Stimulated activated CD8-positive, alpha-beta memory T cell treated with anti-CD3 and anti-CD28 coated beads, Interleukin-4, amount 100 ng/mL, for 1 hour (primary cell): ENCODE measurements around the gene NPAS3.
A peak's percentile ranks its signal among the peaks of the same experiment; 100 is the strongest.

Experiments
- DNase-seq, 2 donors: peaks; one replicate each; pipeline ENCODE4 v3.0.0-alpha.2; 2020; ENCODE audit warnings: low read depth in 2 of 2, low spot score in 1 of 2

The NPAS3 gene

GRCh38 chr14:33809396-33809981 lies 870.8 kb downstream of the NPAS3 start:
- no peak for DNase-seq

GRCh38 chr14:33810308-33810707 lies 871.6 kb downstream of the NPAS3 start:
- DNase-seq, result no peak

- DNase-seq, result no peak
Measured at GRCh38 chr14:33811721-33812120, 873.0 kb downstream of the NPAS3 start.

- no peak for DNase-seq
Measured at GRCh38 chr14:33812181-33812580, 873.5 kb downstream of the NPAS3 start.

GRCh38 chr14:33812601-33813000 lies 873.9 kb downstream of the NPAS3 start:
- no peak for DNase-seq

- DNase-seq, result no peak
Measured at GRCh38 chr14:33814010-33814409, 875.3 kb downstream of the NPAS3 start.

- no peak for DNase-seq
Measured at GRCh38 chr14:33833706-33834465, 895.2 kb downstream of the NPAS3 start.

GRCh38 chr14:33834466-33835260 lies 896.0 kb downstream of the NPAS3 start:
- no peak for DNase-seq

GRCh38 chr14:33835261-33835655 lies 896.6 kb downstream of the NPAS3 start:
- no peak for DNase-seq

- no peak for DNase-seq
Measured at GRCh38 chr14:33835677-33836076, 897.0 kb downstream of the NPAS3 start.

GRCh38 chr14:33836203-33836899 lies 897.7 kb downstream of the NPAS3 start:
- DNase-seq, result no peak

GRCh38 chr14:33836900-33837577 lies 898.4 kb downstream of the NPAS3 start:
- DNase-seq, result no peak

- DNase-seq, result no peak
Measured at GRCh38 chr14:33837943-33838683, 899.4 kb downstream of the NPAS3 start.

- DNase-seq, result peak; percentile 19
Measured at GRCh38 chr14:33839193-33840076, 900.8 kb downstream of the NPAS3 start.

GRCh38 chr14:33840797-33841196 lies 902.1 kb downstream of the NPAS3 start:
- no peak for DNase-seq

GRCh38 chr14:33842299-33842698 lies 903.6 kb downstream of the NPAS3 start:
- no peak for DNase-seq

GRCh38 chr14:33844118-33844517 lies 905.4 kb downstream of the NPAS3 start:
- no peak for DNase-seq

- no peak for DNase-seq
Measured at GRCh38 chr14:33846100-33846824, 907.6 kb downstream of the NPAS3 start.

- DNase-seq, result no peak
Measured at GRCh38 chr14:33847066-33847465, 908.4 kb downstream of the NPAS3 start.
